Panc1 (cell line): ENCODE measurements around the gene ZNF684. TPM values are rescaled to one million over a fixed set of nuclear protein-coding genes. Genes with fewer than 3 reads are reported as not detected.

ENCODE experiments used
- ATAC-seq: fragments of 200-7000 bp; cut with Tn5 transposase; 2 replicates; pipeline ENCODE4 v1.9.1; 2020; ENCODE audit warnings: mild to moderate bottlenecking, moderate library complexity
- BruUV-seq: library from RNA; stranded (reverse); fragments of 400-500 nt; replicated peaks from 2 replicates; lab custom pipeline; 2021; lab: Mats Ljungman, UMichigan
- CTCF ChIA-PET: fragments of 300-600 bp; sonication (Branson Sonifier 250); formaldehyde crosslinking; loops from one replicate; lab custom pipeline; 2022; ENCODE audit warnings: antibody characterized with exemption; lab: Charles Lee
- POLR2A ChIA-PET: fragments of 300-600 bp; sonication (Branson Sonifier 250); formaldehyde crosslinking; loops from one replicate; lab custom pipeline; 2022; ENCODE audit warnings: antibody characterized with exemption; lab: Charles Lee
- DNase-seq: peaks from one replicate; pipeline ENCODE4 v3.0.0-alpha.2; 2010; ENCODE audit warnings: low read depth, low spot score
- H3K27ac ChIP-seq: 2 replicates; pipeline ENCODE4 v1.5.1; 2011; ENCODE audit warnings: mild to moderate bottlenecking, low read length, inconsistent platforms
- H3K27me3 ChIP-seq: fragments of 200-500 bp; sonication (Bioruptor generic); 2 replicates; pipeline ENCODE4 v1.6.0; 2014; ENCODE audit warnings: low read length, inconsistent platforms; ENCODE audit not compliant: control insufficient read depth, insufficient read depth
- H3K36me3 ChIP-seq: fragments of 200-500 bp; sonication (Bioruptor generic); 2 replicates; pipeline ENCODE4 v1.5.1; 2014; ENCODE audit warnings: inconsistent platforms, mild to moderate bottlenecking, low read length, moderate library complexity; ENCODE audit not compliant: control insufficient read depth, insufficient read depth
- H3K4me1 ChIP-seq: 2 replicates; pipeline ENCODE4 v1.5.1; 2011; ENCODE audit warnings: inconsistent platforms, mild to moderate bottlenecking, low read length, moderate library complexity; ENCODE audit not compliant: control insufficient read depth, insufficient read depth
- H3K4me3 ChIP-seq, 2 experiments: 2 replicates each; pipeline ENCODE4 v1.5.1; 2011 to 2012; ENCODE audit warnings: low read depth in 2 of 2, low read length in 2 of 2, mild to moderate bottlenecking in 2 of 2, inconsistent platforms in 1 of 2, moderate library complexity in 1 of 2
- H3K9me3 ChIP-seq: fragments of 200-500 bp; sonication (Bioruptor generic); 2 replicates; pipeline ENCODE4 v1.5.1; 2014; ENCODE audit warnings: low read depth, mild to moderate bottlenecking, inconsistent platforms, low read length, moderate library complexity; ENCODE audit not compliant: control insufficient read depth, insufficient read depth
- POLR2AphosphoS5 ChIP-seq: IDR thresholded peaks from 2 replicates; pipeline ENCODE4 v1.6.1; 2012; ENCODE audit warnings: mild to moderate bottlenecking, low read depth, low read length, moderate library complexity
- SIN3A ChIP-seq: IDR thresholded peaks from 2 replicates; pipeline ENCODE4 v1.6.1; 2012; ENCODE audit warnings: low read depth, mild to moderate bottlenecking, low read length, moderate library complexity, borderline replicate concordance; ENCODE audit not compliant: insufficient read depth
- TCF7L2 ChIP-seq: IDR thresholded peaks from 2 replicates; pipeline ENCODE4 v1.6.1; 2011; ENCODE audit warnings: mild to moderate bottlenecking, low read depth, low read length, inconsistent platforms
- in situ Hi-C: cut with HindIII; loops from 2 replicates; pipeline ENCODE4 v1.10.0; 2016; ENCODE audit warnings: low sequenced_read_pairs, low pct_unique_long_range_greater_than_20kb
- intact Hi-C: fragments of 100-400 bp; cut with micrococcal nuclease; formaldehyde crosslinking; loops from one replicate; pipeline ENCODE4 v1.10.0; 2022; ENCODE audit not compliant: unreplicated experiment
- total RNA-seq: library from RNA; stranded (reverse); gene quantifications from one replicate; pipeline ENCODE4 v1.2.1, GENCODE V29; 2021; ENCODE audit not compliant: unreplicated experiment
- TF ChIP-seq, protein P1 (sequence below), 2 experiments: IDR thresholded peaks; 2 replicates each; pipeline ENCODE4 v1.6.1; 2011 to 2012; ENCODE audit warnings: low read depth in 2 of 2, control low read depth in 1 of 2, low read length in 1 of 2, mild to moderate bottlenecking in 1 of 2, moderate library complexity in 1 of 2; ENCODE audit not compliant: insufficient read depth in 1 of 2
- TF ChIP-seq, protein P2 (sequence below): fragments of 450-650 bp; IDR thresholded peaks from 2 replicates; pipeline ENCODE4 v1.5.1; 2017; ENCODE audit warnings: mild to moderate bottlenecking

The ZNF684 gene
- total RNA-seq, 1 experiment from 2014 or later, result 5.3 TPM

DNA sequence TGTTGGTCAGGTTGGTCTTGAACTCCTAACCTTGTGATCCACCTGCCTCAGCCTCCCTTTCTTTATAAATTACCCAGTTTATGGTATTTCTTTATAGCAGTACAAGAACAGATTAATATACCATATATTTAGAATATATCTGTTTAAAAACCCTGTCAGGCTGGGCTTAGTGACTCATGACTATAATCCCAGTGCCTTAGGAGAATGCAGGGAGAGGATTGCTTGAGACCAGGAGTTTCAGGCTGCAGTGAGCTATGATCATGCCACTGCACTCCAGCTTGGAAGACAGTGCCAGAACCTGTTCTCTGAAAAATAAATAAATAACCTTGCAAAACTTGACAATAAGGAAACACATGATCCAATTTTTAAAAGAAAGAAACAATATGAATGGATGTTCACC, 43.9 kb downstream of the ZNF684 start:
- H3K4me3 ChIP-seq, result no peak overlapping the region
- no peak overlapping the region for H3K27ac ChIP-seq
- in situ Hi-C loops (no loop called here), intact Hi-C loops (no loop called here)
- H3K4me1 ChIP-seq, result no peaks in the 10 kb centered on the region
- H3K36me3 ChIP-seq, result no peaks in the 10 kb centered on the region
- ChIA-PET CTCF (no interaction called here), POLR2A (no interaction called here)
- peaks cover 3% of the 10 kb centered on the region; the same call in 1 of the 2 replicates for H3K9me3 ChIP-seq
- no TSS peak for BruUV-seq
- TF ChIP-seq, protein P1, sequence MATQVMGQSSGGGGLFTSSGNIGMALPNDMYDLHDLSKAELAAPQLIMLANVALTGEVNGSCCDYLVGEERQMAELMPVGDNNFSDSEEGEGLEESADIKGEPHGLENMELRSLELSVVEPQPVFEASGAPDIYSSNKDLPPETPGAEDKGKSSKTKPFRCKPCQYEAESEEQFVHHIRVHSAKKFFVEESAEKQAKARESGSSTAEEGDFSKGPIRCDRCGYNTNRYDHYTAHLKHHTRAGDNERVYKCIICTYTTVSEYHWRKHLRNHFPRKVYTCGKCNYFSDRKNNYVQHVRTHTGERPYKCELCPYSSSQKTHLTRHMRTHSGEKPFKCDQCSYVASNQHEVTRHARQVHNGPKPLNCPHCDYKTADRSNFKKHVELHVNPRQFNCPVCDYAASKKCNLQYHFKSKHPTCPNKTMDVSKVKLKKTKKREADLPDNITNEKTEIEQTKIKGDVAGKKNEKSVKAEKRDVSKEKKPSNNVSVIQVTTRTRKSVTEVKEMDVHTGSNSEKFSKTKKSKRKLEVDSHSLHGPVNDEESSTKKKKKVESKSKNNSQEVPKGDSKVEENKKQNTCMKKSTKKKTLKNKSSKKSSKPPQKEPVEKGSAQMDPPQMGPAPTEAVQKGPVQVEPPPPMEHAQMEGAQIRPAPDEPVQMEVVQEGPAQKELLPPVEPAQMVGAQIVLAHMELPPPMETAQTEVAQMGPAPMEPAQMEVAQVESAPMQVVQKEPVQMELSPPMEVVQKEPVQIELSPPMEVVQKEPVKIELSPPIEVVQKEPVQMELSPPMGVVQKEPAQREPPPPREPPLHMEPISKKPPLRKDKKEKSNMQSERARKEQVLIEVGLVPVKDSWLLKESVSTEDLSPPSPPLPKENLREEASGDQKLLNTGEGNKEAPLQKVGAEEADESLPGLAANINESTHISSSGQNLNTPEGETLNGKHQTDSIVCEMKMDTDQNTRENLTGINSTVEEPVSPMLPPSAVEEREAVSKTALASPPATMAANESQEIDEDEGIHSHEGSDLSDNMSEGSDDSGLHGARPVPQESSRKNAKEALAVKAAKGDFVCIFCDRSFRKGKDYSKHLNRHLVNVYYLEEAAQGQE (IDR thresholded peaks at IDR 0.05; ENCODE audit: insufficient read depth in 1 of 2, low read depth in 2 of 2, low read length in 1 of 2), result no peak
- no peak for TF ChIP-seq TCF7L2
- no peak for TF ChIP-seq SIN3A
- no peak for TF ChIP-seq POLR2AphosphoS5
- TF ChIP-seq, protein P2, sequence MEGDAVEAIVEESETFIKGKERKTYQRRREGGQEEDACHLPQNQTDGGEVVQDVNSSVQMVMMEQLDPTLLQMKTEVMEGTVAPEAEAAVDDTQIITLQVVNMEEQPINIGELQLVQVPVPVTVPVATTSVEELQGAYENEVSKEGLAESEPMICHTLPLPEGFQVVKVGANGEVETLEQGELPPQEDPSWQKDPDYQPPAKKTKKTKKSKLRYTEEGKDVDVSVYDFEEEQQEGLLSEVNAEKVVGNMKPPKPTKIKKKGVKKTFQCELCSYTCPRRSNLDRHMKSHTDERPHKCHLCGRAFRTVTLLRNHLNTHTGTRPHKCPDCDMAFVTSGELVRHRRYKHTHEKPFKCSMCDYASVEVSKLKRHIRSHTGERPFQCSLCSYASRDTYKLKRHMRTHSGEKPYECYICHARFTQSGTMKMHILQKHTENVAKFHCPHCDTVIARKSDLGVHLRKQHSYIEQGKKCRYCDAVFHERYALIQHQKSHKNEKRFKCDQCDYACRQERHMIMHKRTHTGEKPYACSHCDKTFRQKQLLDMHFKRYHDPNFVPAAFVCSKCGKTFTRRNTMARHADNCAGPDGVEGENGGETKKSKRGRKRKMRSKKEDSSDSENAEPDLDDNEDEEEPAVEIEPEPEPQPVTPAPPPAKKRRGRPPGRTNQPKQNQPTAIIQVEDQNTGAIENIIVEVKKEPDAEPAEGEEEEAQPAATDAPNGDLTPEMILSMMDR, result no peak
- no peaks in the 10 kb centered on the region for H3K27me3 ChIP-seq
- ATAC-seq (no peak), DNase-seq (no peak)

DNA sequence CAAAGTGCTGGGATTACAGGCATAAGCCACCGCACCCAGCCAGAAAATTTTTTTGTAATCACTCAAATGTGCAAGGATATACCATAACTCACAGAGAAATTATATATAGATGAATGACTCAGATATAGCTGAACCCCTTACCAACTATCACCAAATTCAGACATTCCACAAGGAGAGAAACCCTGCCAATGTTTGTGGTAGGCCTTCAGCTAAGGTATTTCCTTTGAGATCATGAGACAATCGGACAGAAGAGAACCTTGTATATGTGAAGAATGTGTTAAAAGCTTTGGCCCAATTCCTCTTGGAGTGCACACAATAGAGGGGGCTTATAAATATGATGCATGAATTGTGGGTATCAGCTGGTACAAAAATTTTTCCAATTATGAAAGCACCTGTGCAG, 50.7 kb downstream of the ZNF684 start:
- CTCF ChIA-PET, result no interaction called here
- H3K4me3 ChIP-seq, result no peak overlapping the region
- intact Hi-C loops (no loop called here), in situ Hi-C loops (no loop called here)
- H3K27ac ChIP-seq, result no peak overlapping the region
- no peaks in the 10 kb centered on the region for H3K9me3 ChIP-seq
- ATAC-seq (no peak), DNase-seq (no peak)
- no peaks in the 10 kb centered on the region for H3K27me3 ChIP-seq
- no peaks in the 10 kb centered on the region; the same call in 1 of the 2 replicates for H3K4me1 ChIP-seq
- no TSS peak for BruUV-seq
- TF ChIP-seq SIN3A (no peak), POLR2AphosphoS5 (no peak), TCF7L2 (no peak)
- TF ChIP-seq, protein P1 (IDR thresholded peaks at IDR 0.05; ENCODE audit: insufficient read depth in 1 of 2, low read depth in 2 of 2, low read length in 1 of 2), result no peak
- TF ChIP-seq, protein P2, result no peak
- POLR2A ChIA-PET, result no interaction called here
- no peaks in the 10 kb centered on the region for H3K36me3 ChIP-seq
